ENCODE measurements around the gene CALML3. TPM values are rescaled to one million over a fixed set of nuclear protein-coding genes. Genes with fewer than 3 reads are reported as not detected.
A peak's percentile ranks its signal among the peaks of the same experiment; 100 is the strongest.

CALML3 gene
- total and polyA plus RNA-seq, 2 of the 13 experiments (the other 11 are each of a cell fraction or from before 2014, with no cell fraction given): not detected

- peak; percentile 34; the same call in 1 of the 2 replicates for TF ChIP-seq MYC (CRISPR knock-in tag; IDR thresholded peaks at IDR 0.05; ENCODE audit: borderline replicate concordance)
- TF ChIP-seq ZFX (CRISPR knock-in tag; IDR thresholded peaks at IDR 0.05; ENCODE audit: low read depth): 0 out of 2 replicates have a peak, but pooled peaks have one; percentile 31
- TF ChIP-seq IKZF4 (CRISPR knock-in tag; IDR thresholded peaks at IDR 0.05; ENCODE audit: borderline replicate concordance, low read depth, not compliant biosample characterization): peak; percentile 24
- peak; percentile 84 for TF ChIP-seq MAX (IDR thresholded peaks at IDR 0.05)
- TF ChIP-seq ZNF770 (CRISPR knock-in tag; IDR thresholded peaks at IDR 0.05): peak; percentile 89
- 0 out of 2 replicates have a peak, but pooled peaks have one; percentile 45 for TF ChIP-seq ZNF7 (CRISPR knock-in tag; IDR thresholded peaks at IDR 0.05)
- TF ChIP-seq ZNF292 (CRISPR knock-in tag; IDR thresholded peaks at IDR 0.05; ENCODE audit: borderline replicate concordance, low read depth): 0 out of 2 replicates have a peak, but pooled peaks have one; percentile 50
- no peak for TF ChIP-seq REPIN1 (CRISPR knock-in tag; IDR thresholded peaks at IDR 0.05; ENCODE audit: borderline replicate concordance, low read depth)
- no peak for TF ChIP-seq ARNT2 (CRISPR knock-in tag; IDR thresholded peaks at IDR 0.05; ENCODE audit: low read depth)
- TF ChIP-seq SALL2 (CRISPR knock-in tag; IDR thresholded peaks at IDR 0.05): no peak
- 0 out of 2 replicates have a peak, but pooled peaks have one; percentile 37 for TF ChIP-seq NRL (CRISPR knock-in tag; IDR thresholded peaks at IDR 0.05; ENCODE audit: borderline replicate concordance)
- no peak for TF ChIP-seq SMAD3 (CRISPR knock-in tag; IDR thresholded peaks at IDR 0.05)
- TF ChIP-seq MIER3 (CRISPR knock-in tag; IDR thresholded peaks at IDR 0.05; ENCODE audit: borderline replicate concordance): no peak
- TF ChIP-seq HNF4A (CRISPR knock-in tag; IDR thresholded peaks at IDR 0.05): peak; percentile 53; the same call in 1 of the 2 replicates
- TF ChIP-seq ZNF816 (CRISPR knock-in tag; IDR thresholded peaks at IDR 0.05; ENCODE audit: borderline replicate concordance): no peak
- no peak for TF ChIP-seq ZNF773 (CRISPR knock-in tag; IDR thresholded peaks at IDR 0.05; ENCODE audit: borderline replicate concordance)
- no peak for TF ChIP-seq ZNF260 (CRISPR knock-in tag; IDR thresholded peaks at IDR 0.05; ENCODE audit: borderline replicate concordance, low read depth)
- TF ChIP-seq GABPA (IDR thresholded peaks at IDR 0.05; ENCODE audit: low read depth, low read length): no peak
- no peak for TF ChIP-seq GABPA (CRISPR knock-in tag; IDR thresholded peaks at IDR 0.05; ENCODE audit: low read depth)
- TF ChIP-seq ZNF282 (IDR thresholded peaks at IDR 0.05; ENCODE audit: partially characterized antibody): no peak
- no peak for TF ChIP-seq ZSCAN5A (CRISPR knock-in tag; IDR thresholded peaks at IDR 0.05; ENCODE audit: borderline replicate concordance)
- peak; percentile 72 for TF ChIP-seq HNRNPL (IDR thresholded peaks at IDR 0.05; ENCODE audit: low read depth, low read length)
Measured at GRCh38 chr10:5507649-5508131, 17.1 kb upstream of the CALML3 start (continued).

Measured in HepG2 (cell line).